Neural cell (in vitro differentiated cells): Measurements from ENCODE around the gene DGKB.

Experiments used
- CTCF ChIP-seq: fragments of 450-650 bp; IDR thresholded peaks from 2 replicates; pipeline ENCODE4 v1.5.1; 2014; ENCODE audit warnings: antibody characterized with exemption, mild to moderate bottlenecking, moderate library complexity; ENCODE audit not compliant: poor library complexity, severe bottlenecking
- EP300 ChIP-seq: fragments of 450-650 bp; conservative IDR thresholded peaks from 2 replicates; pipeline ENCODE4 v1.6.1; 2014; ENCODE audit warnings: antibody characterized with exemption, mild to moderate bottlenecking, moderate library complexity; ENCODE audit not compliant: poor library complexity, severe bottlenecking

GRCh38 chr7:14899030-14899429 is 3.5 kb downstream of the DGKB start:
- no peak for TF ChIP-seq CTCF
- TF ChIP-seq EP300 = no peak
